HepG2 (cell line): ENCODE measurements around the gene ICAM3. TPM values are rescaled to one million over a fixed set of nuclear protein-coding genes. Genes with fewer than 3 reads are reported as not detected.

ENCODE experiments used
- HNRNPUL1 ChIP-seq: fragments of 200-400 bp; formaldehyde crosslinking; IDR thresholded peaks from 2 replicates; pipeline ENCODE4 v1.6.1; 2017; ENCODE audit warnings: low read depth, mild to moderate bottlenecking, low read length, moderate library complexity
- MEIS2 ChIP-seq: sonication (generic); formaldehyde crosslinking; IDR thresholded peaks from 2 replicates; pipeline ENCODE4 v1.9.0; 2021; ENCODE audit warnings: mild to moderate bottlenecking, missing genetic modification reagents
- NFKBIZ ChIP-seq: IDR thresholded peaks from 2 replicates; pipeline ENCODE4 v1.6.1; 2018; ENCODE audit warnings: missing genetic modification reagents, missing compliant biosample characterization
- NFYB ChIP-seq: sonication (generic); formaldehyde crosslinking; IDR thresholded peaks from 2 replicates; pipeline ENCODE4 v1.4.0; 2020; ENCODE audit warnings: missing genetic modification reagents
- NFYC ChIP-seq: IDR thresholded peaks from 2 replicates; pipeline ENCODE4 v1.6.1; 2016; ENCODE audit warnings: missing genetic modification reagents, missing compliant biosample characterization
- PHF8 ChIP-seq: sonication (generic); formaldehyde crosslinking; IDR thresholded peaks from 2 replicates; pipeline ENCODE4 v1.5.0; 2020; ENCODE audit warnings: missing genetic modification reagents
- SAP130 ChIP-seq: IDR thresholded peaks from 2 replicates; pipeline ENCODE4 v1.6.1; 2016; ENCODE audit warnings: low read depth
- SCMH1 ChIP-seq: sonication (generic); formaldehyde crosslinking; IDR thresholded peaks from 2 replicates; pipeline ENCODE4 v1.9.0; 2021; ENCODE audit warnings: missing genetic modification reagents, mild to moderate bottlenecking, borderline replicate concordance
- TOE1 ChIP-seq: sonication (generic); formaldehyde crosslinking; IDR thresholded peaks from 2 replicates; pipeline ENCODE4 v1.4.0; 2020; ENCODE audit warnings: mild to moderate bottlenecking, missing genetic modification reagents
- XRCC5 ChIP-seq: fragments of 200-400 bp; formaldehyde crosslinking; optimal IDR thresholded peaks from 2 replicates; pipeline ENCODE3; 2017; ENCODE audit warnings: mild to moderate bottlenecking, low read length
- ZFP82 ChIP-seq: sonication (generic); formaldehyde crosslinking; IDR thresholded peaks from 2 replicates; pipeline ENCODE4 v1.5.1; 2020; ENCODE audit warnings: mild to moderate bottlenecking, missing genetic modification reagents, borderline replicate concordance
- ZNF138 ChIP-seq: sonication (generic); formaldehyde crosslinking; IDR thresholded peaks from 2 replicates; pipeline ENCODE4 v1.5.0; 2020; ENCODE audit warnings: mild to moderate bottlenecking, low read depth, missing genetic modification reagents
- ZNF567 ChIP-seq: sonication (generic); formaldehyde crosslinking; IDR thresholded peaks from 2 replicates; pipeline ENCODE4 v1.8.1; 2023; ENCODE audit warnings: mild to moderate bottlenecking, missing genetic modification reagents, borderline replicate concordance
- ZNF7 ChIP-seq: IDR thresholded peaks from 2 replicates; pipeline ENCODE4 v1.6.1; 2016; ENCODE audit warnings: missing biosample characterization, missing genetic modification reagents
- ZSCAN12 ChIP-seq: sonication (generic); formaldehyde crosslinking; IDR thresholded peaks from 2 replicates; pipeline ENCODE4 v1.9.0; 2021; ENCODE audit warnings: mild to moderate bottlenecking, missing genetic modification reagents
- ZSCAN22 ChIP-seq: sonication (generic); formaldehyde crosslinking; IDR thresholded peaks from 2 replicates; pipeline ENCODE4 v1.4.0; 2020; ENCODE audit warnings: mild to moderate bottlenecking, missing genetic modification reagents
- polyA plus RNA-seq, 8 experiments: library from polyadenylated mRNA; depleted of rRNA in 3 of 8; stranded (reverse) in 7 of 8; unstranded in 1 of 8; fragments of >200 nt; fragmentation: Illumina TruSeq in 4 of 8; extraction: Trizol in 4 of 8; gene quantifications; 2 replicates each; pipeline versions ENCODE4 v1.2.1 to v1.2.3, GENCODE V29; 2011 to 2016; ENCODE audit warnings: low read depth in 4 of 8, missing spikeins in 1 of 8, mixed read lengths in 1 of 8; ENCODE audit not compliant: insufficient read depth in 1 of 8
- total RNA-seq, 5 experiments: library from RNA; depleted of rRNA; stranded (reverse); fragments of >200 nt; fragmentation: Illumina TruSeq; extraction: Trizol; gene quantifications; 2 replicates each; pipeline ENCODE4 v1.2.3, GENCODE V29; 2016; ENCODE audit warnings: low read depth in 1 of 5
- TF ChIP-seq, protein P1 (sequence below): sonication (generic); formaldehyde crosslinking; IDR thresholded peaks from 2 replicates; pipeline ENCODE4 v1.4.0; 2020; ENCODE audit warnings: missing genetic modification reagents, borderline replicate concordance
- TF ChIP-seq, protein P2 (sequence below): sonication (generic); formaldehyde crosslinking; IDR thresholded peaks from 2 replicates; pipeline ENCODE4 v1.9.0; 2021; ENCODE audit warnings: missing genetic modification reagents, borderline replicate concordance
- TF ChIP-seq, protein P3 (sequence below): sonication (generic); formaldehyde crosslinking; IDR thresholded peaks from 2 replicates; pipeline ENCODE4 v1.4.0; 2020; ENCODE audit warnings: missing genetic modification reagents
- TF ChIP-seq, protein P4 (sequence below): IDR thresholded peaks from 2 replicates; pipeline ENCODE4 v1.6.1; 2016; ENCODE audit warnings: missing compliant biosample characterization, missing genetic modification reagents, borderline replicate concordance
- TF ChIP-seq, protein P5 (sequence below): sonication (generic); formaldehyde crosslinking; IDR thresholded peaks from 2 replicates; pipeline ENCODE4 v1.4.0; 2020; ENCODE audit warnings: mild to moderate bottlenecking, missing genetic modification reagents, borderline replicate concordance

Gene ICAM3
- total and polyA plus RNA-seq, 2 of the 13 experiments (the other 11 are each of a cell fraction or from before 2014, with no cell fraction given): 14.1 to 21.0 TPM

DNA sequence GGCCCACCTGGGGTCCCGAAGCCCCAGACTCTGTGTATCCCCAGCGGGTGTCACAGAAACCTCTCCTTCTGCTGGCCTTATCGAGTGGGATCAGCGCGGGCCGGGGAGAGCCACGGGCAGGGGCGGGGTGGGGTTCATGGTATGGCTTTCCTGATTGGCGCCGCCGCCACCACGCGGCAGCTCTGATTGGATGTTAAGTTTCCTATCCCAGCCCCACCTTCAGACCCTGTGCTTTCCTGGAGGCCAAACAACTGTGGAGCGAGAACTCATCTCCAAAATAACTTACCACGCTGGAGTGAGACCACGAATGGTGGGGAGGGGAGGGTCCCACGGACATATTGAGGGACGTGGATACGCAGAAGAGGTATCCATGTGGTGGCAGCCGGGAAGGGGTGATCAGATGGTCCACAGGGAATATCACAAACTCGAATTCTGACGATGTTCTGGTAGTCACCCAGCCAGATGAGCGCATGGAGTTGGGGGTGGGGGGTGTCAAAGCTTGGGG is 50.7 kb downstream of the ICAM3 start (continued):
- no peak for TF ChIP-seq ZSCAN22 (CRISPR knock-in tag)
- TF ChIP-seq XRCC5: no peak
- no peak for TF ChIP-seq ZSCAN12 (CRISPR knock-in tag)
- TF ChIP-seq SAP130 (CRISPR knock-in tag): peak; percentile 62
- no peak for TF ChIP-seq NFKBIZ (CRISPR knock-in tag)
- no peak for TF ChIP-seq ZNF138 (CRISPR knock-in tag)
- peak; percentile 53; the same call in 1 of the 2 replicates for TF ChIP-seq ZFP82 (CRISPR knock-in tag)
- TF ChIP-seq NFYB (CRISPR knock-in tag): peak; percentile 78
- TF ChIP-seq MEIS2 (CRISPR knock-in tag): no peak
- no peak for TF ChIP-seq ZNF7 (CRISPR knock-in tag)
- TF ChIP-seq NFYC (CRISPR knock-in tag): peak; percentile 80
- TF ChIP-seq, protein P1, sequence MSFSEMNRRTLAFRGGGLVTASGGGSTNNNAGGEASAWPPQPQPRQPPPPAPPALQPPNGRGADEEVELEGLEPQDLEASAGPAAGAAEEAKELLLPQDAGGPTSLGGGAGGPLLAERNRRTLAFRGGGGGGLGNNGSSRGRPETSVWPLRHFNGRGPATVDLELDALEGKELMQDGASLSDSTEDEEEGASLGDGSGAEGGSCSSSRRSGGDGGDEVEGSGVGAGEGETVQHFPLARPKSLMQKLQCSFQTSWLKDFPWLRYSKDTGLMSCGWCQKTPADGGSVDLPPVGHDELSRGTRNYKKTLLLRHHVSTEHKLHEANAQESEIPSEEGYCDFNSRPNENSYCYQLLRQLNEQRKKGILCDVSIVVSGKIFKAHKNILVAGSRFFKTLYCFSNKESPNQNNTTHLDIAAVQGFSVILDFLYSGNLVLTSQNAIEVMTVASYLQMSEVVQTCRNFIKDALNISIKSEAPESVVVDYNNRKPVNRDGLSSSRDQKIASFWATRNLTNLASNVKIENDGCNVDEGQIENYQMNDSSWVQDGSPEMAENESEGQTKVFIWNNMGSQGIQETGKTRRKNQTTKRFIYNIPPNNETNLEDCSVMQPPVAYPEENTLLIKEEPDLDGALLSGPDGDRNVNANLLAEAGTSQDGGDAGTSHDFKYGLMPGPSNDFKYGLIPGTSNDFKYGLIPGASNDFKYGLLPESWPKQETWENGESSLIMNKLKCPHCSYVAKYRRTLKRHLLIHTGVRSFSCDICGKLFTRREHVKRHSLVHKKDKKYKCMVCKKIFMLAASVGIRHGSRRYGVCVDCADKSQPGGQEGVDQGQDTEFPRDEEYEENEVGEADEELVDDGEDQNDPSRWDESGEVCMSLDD: no peak
- TF ChIP-seq ZNF567 (CRISPR knock-in tag): no peak
- no peak; the same call in 1 of the 2 replicates for TF ChIP-seq PHF8 (CRISPR knock-in tag)
- no peak for TF ChIP-seq SCMH1 (CRISPR knock-in tag)
- TF ChIP-seq, protein P2, sequence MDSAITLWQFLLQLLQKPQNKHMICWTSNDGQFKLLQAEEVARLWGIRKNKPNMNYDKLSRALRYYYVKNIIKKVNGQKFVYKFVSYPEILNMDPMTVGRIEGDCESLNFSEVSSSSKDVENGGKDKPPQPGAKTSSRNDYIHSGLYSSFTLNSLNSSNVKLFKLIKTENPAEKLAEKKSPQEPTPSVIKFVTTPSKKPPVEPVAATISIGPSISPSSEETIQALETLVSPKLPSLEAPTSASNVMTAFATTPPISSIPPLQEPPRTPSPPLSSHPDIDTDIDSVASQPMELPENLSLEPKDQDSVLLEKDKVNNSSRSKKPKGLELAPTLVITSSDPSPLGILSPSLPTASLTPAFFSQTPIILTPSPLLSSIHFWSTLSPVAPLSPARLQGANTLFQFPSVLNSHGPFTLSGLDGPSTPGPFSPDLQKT (CRISPR knock-in tag): no peak
- TF ChIP-seq HNRNPUL1: no peak
- no peak for TF ChIP-seq TOE1
- TF ChIP-seq, protein P3, sequence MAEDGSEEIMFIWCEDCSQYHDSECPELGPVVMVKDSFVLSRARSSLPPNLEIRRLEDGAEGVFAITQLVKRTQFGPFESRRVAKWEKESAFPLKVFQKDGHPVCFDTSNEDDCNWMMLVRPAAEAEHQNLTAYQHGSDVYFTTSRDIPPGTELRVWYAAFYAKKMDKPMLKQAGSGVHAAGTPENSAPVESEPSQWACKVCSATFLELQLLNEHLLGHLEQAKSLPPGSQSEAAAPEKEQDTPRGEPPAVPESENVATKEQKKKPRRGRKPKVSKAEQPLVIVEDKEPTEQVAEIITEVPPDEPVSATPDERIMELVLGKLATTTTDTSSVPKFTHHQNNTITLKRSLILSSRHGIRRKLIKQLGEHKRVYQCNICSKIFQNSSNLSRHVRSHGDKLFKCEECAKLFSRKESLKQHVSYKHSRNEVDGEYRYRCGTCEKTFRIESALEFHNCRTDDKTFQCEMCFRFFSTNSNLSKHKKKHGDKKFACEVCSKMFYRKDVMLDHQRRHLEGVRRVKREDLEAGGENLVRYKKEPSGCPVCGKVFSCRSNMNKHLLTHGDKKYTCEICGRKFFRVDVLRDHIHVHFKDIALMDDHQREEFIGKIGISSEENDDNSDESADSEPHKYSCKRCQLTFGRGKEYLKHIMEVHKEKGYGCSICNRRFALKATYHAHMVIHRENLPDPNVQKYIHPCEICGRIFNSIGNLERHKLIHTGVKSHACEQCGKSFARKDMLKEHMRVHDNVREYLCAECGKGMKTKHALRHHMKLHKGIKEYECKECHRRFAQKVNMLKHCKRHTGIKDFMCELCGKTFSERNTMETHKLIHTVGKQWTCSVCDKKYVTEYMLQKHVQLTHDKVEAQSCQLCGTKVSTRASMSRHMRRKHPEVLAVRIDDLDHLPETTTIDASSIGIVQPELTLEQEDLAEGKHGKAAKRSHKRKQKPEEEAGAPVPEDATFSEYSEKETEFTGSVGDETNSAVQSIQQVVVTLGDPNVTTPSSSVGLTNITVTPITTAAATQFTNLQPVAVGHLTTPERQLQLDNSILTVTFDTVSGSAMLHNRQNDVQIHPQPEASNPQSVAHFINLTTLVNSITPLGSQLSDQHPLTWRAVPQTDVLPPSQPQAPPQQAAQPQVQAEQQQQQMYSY (CRISPR knock-in tag): no peak
- TF ChIP-seq, protein P4, sequence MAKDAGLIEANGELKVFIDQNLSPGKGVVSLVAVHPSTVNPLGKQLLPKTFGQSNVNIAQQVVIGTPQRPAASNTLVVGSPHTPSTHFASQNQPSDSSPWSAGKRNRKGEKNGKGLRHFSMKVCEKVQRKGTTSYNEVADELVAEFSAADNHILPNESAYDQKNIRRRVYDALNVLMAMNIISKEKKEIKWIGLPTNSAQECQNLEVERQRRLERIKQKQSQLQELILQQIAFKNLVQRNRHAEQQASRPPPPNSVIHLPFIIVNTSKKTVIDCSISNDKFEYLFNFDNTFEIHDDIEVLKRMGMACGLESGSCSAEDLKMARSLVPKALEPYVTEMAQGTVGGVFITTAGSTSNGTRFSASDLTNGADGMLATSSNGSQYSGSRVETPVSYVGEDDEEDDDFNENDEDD: peak; percentile 34; the same call in 1 of the 2 replicates
- TF ChIP-seq, protein P5, sequence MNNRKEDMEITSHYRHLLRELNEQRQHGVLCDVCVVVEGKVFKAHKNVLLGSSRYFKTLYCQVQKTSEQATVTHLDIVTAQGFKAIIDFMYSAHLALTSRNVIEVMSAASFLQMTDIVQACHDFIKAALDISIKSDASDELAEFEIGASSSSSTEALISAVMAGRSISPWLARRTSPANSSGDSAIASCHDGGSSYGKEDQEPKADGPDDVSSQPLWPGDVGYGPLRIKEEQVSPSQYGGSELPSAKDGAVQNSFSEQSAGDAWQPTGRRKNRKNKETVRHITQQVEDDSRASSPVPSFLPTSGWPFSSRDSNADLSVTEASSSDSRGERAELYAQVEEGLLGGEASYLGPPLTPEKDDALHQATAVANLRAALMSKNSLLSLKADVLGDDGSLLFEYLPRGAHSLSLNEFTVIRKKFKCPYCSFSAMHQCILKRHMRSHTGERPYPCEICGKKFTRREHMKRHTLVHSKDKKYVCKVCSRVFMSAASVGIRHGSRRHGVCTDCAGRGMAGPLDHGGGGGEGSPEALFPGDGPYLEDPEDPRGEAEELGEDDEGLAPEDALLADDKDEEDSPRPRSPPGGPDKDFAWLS (CRISPR knock-in tag): no peak
